ENCODE results near the gene MYO5B. TPM values are rescaled to one million over a fixed set of nuclear protein-coding genes. Genes with fewer than 3 reads are reported as not detected.

MYO5B gene
- polyA plus RNA-seq, 1 donor from 2014 or later, result 0.42 TPM

DNA sequence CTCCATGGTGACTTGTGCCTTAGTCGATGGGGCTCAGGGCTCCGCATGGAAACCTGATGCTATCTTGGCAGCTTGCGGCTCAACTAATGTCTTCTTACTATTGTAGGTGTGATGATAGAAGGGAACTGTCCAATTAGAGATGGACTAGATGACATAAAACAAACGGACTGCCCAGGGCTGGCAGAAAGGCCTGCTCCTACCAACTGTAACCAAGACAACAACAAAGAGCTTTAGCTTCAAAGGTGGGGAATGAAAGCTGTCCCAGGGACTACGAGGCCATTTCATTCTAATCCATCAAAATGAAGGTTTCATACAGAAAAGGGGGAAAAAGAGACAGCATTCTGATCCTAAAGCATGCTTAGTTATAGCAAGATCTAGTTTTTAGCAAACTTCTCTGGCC, 194.7 kb downstream of the MYO5B start:
- H3K27me3 ChIP-seq (ENCODE audit: insufficient read depth, low read depth, low read length), result no peaks in the 10 kb centered on the region
- no peaks in the 10 kb centered on the region for H3K36me3 ChIP-seq (ENCODE audit: insufficient read depth, low read length)
- no peaks in the 10 kb centered on the region for H3K9me3 ChIP-seq (ENCODE audit: low read length)
- no peaks in the 10 kb centered on the region for H4K20me1 ChIP-seq (ENCODE audit: insufficient read depth)
- no peak overlapping the region for H3K4me2 ChIP-seq (ENCODE audit: low read length)
- no peak overlapping the region for H3K4me3 ChIP-seq (ENCODE audit: low read length)
- H3K27ac ChIP-seq (ENCODE audit: low read length), result no peak overlapping the region
- no peaks in the 10 kb centered on the region for H3K79me2 ChIP-seq (replicated peaks; ENCODE audit: insufficient read depth, low read length)
- TF ChIP-seq POLR2AphosphoS5 (IDR thresholded peaks at IDR 0.05) (no peak), TAF1 (IDR thresholded peaks at IDR 0.05; ENCODE audit: low read depth) (no peak), SMC3 (conservative IDR thresholded peaks at IDR 0.05; ENCODE audit: poor library complexity) (no peak), RAD21 (conservative IDR thresholded peaks at IDR 0.05) (no peak), EP300 (conservative IDR thresholded peaks at IDR 0.05; ENCODE audit: poor library complexity, severe bottlenecking) (no peak), MXI1 (conservative IDR thresholded peaks at IDR 0.05; ENCODE audit: poor library complexity, severe bottlenecking) (no peak), EZH2 (IDR thresholded peaks at IDR 0.05; ENCODE audit: borderline replicate concordance, insufficient read depth, low read length, poor library complexity, severe bottlenecking) (no peak)
- TF ChIP-seq, protein P1, sequence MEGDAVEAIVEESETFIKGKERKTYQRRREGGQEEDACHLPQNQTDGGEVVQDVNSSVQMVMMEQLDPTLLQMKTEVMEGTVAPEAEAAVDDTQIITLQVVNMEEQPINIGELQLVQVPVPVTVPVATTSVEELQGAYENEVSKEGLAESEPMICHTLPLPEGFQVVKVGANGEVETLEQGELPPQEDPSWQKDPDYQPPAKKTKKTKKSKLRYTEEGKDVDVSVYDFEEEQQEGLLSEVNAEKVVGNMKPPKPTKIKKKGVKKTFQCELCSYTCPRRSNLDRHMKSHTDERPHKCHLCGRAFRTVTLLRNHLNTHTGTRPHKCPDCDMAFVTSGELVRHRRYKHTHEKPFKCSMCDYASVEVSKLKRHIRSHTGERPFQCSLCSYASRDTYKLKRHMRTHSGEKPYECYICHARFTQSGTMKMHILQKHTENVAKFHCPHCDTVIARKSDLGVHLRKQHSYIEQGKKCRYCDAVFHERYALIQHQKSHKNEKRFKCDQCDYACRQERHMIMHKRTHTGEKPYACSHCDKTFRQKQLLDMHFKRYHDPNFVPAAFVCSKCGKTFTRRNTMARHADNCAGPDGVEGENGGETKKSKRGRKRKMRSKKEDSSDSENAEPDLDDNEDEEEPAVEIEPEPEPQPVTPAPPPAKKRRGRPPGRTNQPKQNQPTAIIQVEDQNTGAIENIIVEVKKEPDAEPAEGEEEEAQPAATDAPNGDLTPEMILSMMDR (IDR thresholded peaks at IDR 0.05; ENCODE audit: poor library complexity, severe bottlenecking), result no peak
- TF ChIP-seq, protein P2, sequence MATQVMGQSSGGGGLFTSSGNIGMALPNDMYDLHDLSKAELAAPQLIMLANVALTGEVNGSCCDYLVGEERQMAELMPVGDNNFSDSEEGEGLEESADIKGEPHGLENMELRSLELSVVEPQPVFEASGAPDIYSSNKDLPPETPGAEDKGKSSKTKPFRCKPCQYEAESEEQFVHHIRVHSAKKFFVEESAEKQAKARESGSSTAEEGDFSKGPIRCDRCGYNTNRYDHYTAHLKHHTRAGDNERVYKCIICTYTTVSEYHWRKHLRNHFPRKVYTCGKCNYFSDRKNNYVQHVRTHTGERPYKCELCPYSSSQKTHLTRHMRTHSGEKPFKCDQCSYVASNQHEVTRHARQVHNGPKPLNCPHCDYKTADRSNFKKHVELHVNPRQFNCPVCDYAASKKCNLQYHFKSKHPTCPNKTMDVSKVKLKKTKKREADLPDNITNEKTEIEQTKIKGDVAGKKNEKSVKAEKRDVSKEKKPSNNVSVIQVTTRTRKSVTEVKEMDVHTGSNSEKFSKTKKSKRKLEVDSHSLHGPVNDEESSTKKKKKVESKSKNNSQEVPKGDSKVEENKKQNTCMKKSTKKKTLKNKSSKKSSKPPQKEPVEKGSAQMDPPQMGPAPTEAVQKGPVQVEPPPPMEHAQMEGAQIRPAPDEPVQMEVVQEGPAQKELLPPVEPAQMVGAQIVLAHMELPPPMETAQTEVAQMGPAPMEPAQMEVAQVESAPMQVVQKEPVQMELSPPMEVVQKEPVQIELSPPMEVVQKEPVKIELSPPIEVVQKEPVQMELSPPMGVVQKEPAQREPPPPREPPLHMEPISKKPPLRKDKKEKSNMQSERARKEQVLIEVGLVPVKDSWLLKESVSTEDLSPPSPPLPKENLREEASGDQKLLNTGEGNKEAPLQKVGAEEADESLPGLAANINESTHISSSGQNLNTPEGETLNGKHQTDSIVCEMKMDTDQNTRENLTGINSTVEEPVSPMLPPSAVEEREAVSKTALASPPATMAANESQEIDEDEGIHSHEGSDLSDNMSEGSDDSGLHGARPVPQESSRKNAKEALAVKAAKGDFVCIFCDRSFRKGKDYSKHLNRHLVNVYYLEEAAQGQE (IDR thresholded peaks at IDR 0.05; ENCODE audit: borderline replicate concordance), result no peak
- H3K9ac ChIP-seq (ENCODE audit: low read length), result no peak overlapping the region
- no peak overlapping the region for H2AFZ ChIP-seq (ENCODE audit: low read depth, low read length)
- no peaks in the 10 kb centered on the region for H3K9me2 ChIP-seq (ENCODE audit: insufficient read depth, low read length)
- H3F3A ChIP-seq (ENCODE audit: insufficient read depth, low read length, poor library complexity, severe bottlenecking), result no peaks in the 10 kb centered on the region

DNA sequence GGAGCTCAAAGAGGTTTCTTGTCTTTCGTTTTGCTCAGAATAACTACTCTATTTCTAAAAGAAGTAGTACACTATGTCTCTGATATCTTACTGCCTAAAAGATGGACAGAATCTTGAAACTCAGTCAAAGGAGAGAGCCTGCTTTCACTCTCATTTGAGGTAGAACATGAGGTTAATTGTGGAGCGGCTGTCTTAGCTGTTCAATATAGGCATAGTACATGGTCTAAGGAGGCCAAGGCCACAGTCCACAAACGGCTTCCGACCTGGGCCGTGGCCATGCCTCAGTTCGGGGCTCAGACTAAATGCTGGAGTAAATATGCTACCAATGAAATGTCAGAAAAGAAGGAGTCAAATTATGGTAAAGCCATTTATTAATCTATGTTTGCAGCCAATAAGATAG, 195.8 kb downstream of the MYO5B start:
- Histone ChIP-seq H3K79me2 (replicated peaks; ENCODE audit: insufficient read depth, low read length) (no peaks in the 10 kb centered on the region), H3K9me2 (ENCODE audit: insufficient read depth, low read length) (no peaks in the 10 kb centered on the region), H3K4me3 (ENCODE audit: low read length) (no peak overlapping the region), H3K9me3 (ENCODE audit: low read length) (no peaks in the 10 kb centered on the region), H3K27ac (ENCODE audit: low read length) (no peak overlapping the region), H2AFZ (ENCODE audit: low read depth, low read length) (no peak overlapping the region), H4K20me1 (ENCODE audit: insufficient read depth) (no peaks in the 10 kb centered on the region), H3K4me2 (ENCODE audit: low read length) (no peak overlapping the region), H3K9ac (ENCODE audit: low read length) (no peak overlapping the region), H3K27me3 (ENCODE audit: insufficient read depth, low read depth, low read length) (no peaks in the 10 kb centered on the region), H3K36me3 (ENCODE audit: insufficient read depth, low read length) (no peaks in the 10 kb centered on the region), H3F3A (ENCODE audit: insufficient read depth, low read length, poor library complexity, severe bottlenecking) (no peaks in the 10 kb centered on the region)
- TF ChIP-seq, protein P2 (IDR thresholded peaks at IDR 0.05; ENCODE audit: borderline replicate concordance), result no peak
- TF ChIP-seq EZH2 (IDR thresholded peaks at IDR 0.05; ENCODE audit: borderline replicate concordance, insufficient read depth, low read length, poor library complexity, severe bottlenecking) (no peak), TAF1 (IDR thresholded peaks at IDR 0.05; ENCODE audit: low read depth) (no peak), POLR2AphosphoS5 (IDR thresholded peaks at IDR 0.05) (no peak), MXI1 (conservative IDR thresholded peaks at IDR 0.05; ENCODE audit: poor library complexity, severe bottlenecking) (no peak), SMC3 (conservative IDR thresholded peaks at IDR 0.05; ENCODE audit: poor library complexity) (no peak), EP300 (conservative IDR thresholded peaks at IDR 0.05; ENCODE audit: poor library complexity, severe bottlenecking) (no peak), RAD21 (conservative IDR thresholded peaks at IDR 0.05) (no peak)
